Mucosa of descending colon (tissue), 3 donors: ENCODE measurements around the gene TGM4. TPM values are rescaled to one million over a fixed set of nuclear protein-coding genes. Genes with fewer than 3 reads are reported as not detected.

Experiments
- ATAC-seq: fragments of 200-7000 bp; cut with Tn5 transposase; one replicate; pipeline ENCODE4 v1.9.1; 2020; ENCODE audit warnings: mild to moderate bottlenecking, moderate library complexity
- DNase-seq, 3 donors: peaks; one replicate each; pipeline ENCODE4 v3.0.0-alpha.2; 2020
- H3K36me3 ChIP-seq: fragments of 200-600 bp; one replicate; pipeline ENCODE4 v1.8.0; 2021; ENCODE audit warnings: low read depth, mild to moderate bottlenecking
- H3K4me1 ChIP-seq: fragments of 200-600 bp; one replicate; pipeline ENCODE4 v1.8.0; 2021; ENCODE audit warnings: low read depth, mild to moderate bottlenecking
- H3K4me3 ChIP-seq: fragments of 200-600 bp; one replicate; pipeline ENCODE4 v1.8.0; 2021; ENCODE audit warnings: mild to moderate bottlenecking
- H3K9me3 ChIP-seq: fragments of 200-600 bp; one replicate; pipeline ENCODE4 v1.8.0; 2021; ENCODE audit warnings: mild to moderate bottlenecking
- CTCF ChIP-seq: fragments of 200-600 bp; IDR thresholded peaks from one replicate; pipeline ENCODE4 v1.8.0; 2022; ENCODE audit warnings: antibody characterized with exemption, mild to moderate bottlenecking
- intact Hi-C, 2 donors: fragments of 100-400 bp; cut with DNase I in 1 of 2; cut with micrococcal nuclease in 1 of 2; formaldehyde crosslinking; loops; one replicate each; pipeline versions ENCODE4 v1.11.0 to v1.11.1; 2022; cut with DNase I, micrococcal nuclease
- total RNA-seq, 3 donors: library from RNA; stranded (reverse); fragmentation: NEBNext Ultra II Directional in 2 of 3; extraction: Animal tissue kit (Norgen Biotek cat#: 25700) in 2 of 3; gene quantifications; one replicate each; pipeline versions ENCODE4 v1.2.1 to v1.2.4, GENCODE V29; 2021 to 2023
- donor health status: DM: no; HTN: no; CAD: no; lungs with moderate emphysema.
- donor health status: DM: no; HTN: no; CAD: no.
- donor health status: DM: no; HTN: yes; CAD: no.

Gene TGM4
- total RNA-seq, 3 donors from 2014 or later = not detected

GRCh38 chr3:44918581-44918980 is 44.2 kb downstream of the TGM4 start:
- no peak for ATAC-seq

GRCh38 chr3:44920081-44920480 is 45.7 kb downstream of the TGM4 start:
- no peaks in the 10 kb centered on the region for H3K36me3 ChIP-seq
- H3K4me1 ChIP-seq = no peaks in the 10 kb centered on the region
- no peak overlapping the region for H3K4me3 ChIP-seq
- no peaks in the 10 kb centered on the region for H3K9me3 ChIP-seq
- no peak for ATAC-seq
- no peak for TF ChIP-seq CTCF
- intact Hi-C loops = no loop called here
- DNase-seq = no peak

More at GRCh38 chr3:44918581-44918980, 44.2 kb downstream of the TGM4 start:
- Histone ChIP-seq H3K9me3 (no peaks in the 10 kb centered on the region), H3K4me3 (no peak overlapping the region), H3K36me3 (no peaks in the 10 kb centered on the region), H3K4me1 (no peaks in the 10 kb centered on the region)
- intact Hi-C loops = loop anchor here in 1 of 2 donors (10.0 kb wide), 1 partner anchor 384 kb away; no protein-coding TSS in a partner anchor
- no peak for TF ChIP-seq CTCF
- no peak for DNase-seq

- intact Hi-C loops = no loop called here
- H3K4me1 ChIP-seq = no peaks in the 10 kb centered on the region
- DNase-seq = no peak
- no peak for TF ChIP-seq CTCF
- no peaks in the 10 kb centered on the region for H3K36me3 ChIP-seq
- no peak for ATAC-seq
- H3K9me3 ChIP-seq = no peaks in the 10 kb centered on the region
- no peak overlapping the region for H3K4me3 ChIP-seq
Observed at GRCh38 chr3:44923632-44924456, 49.4 kb downstream of the TGM4 start.

GRCh38 chr3:44924457-44925084 is 50.2 kb downstream of the TGM4 start:
- intact Hi-C loops = no loop called here
- Histone ChIP-seq H3K4me3 (no peak overlapping the region), H3K4me1 (no peaks in the 10 kb centered on the region), H3K36me3 (peaks cover 4% of the 10 kb centered on the region), H3K9me3 (no peaks in the 10 kb centered on the region)
- no peak for ATAC-seq
- no peak for TF ChIP-seq CTCF
- no peak for DNase-seq

- peaks cover 4% of the 10 kb centered on the region for H3K36me3 ChIP-seq
- DNase-seq (no peak), ATAC-seq (no peak)
- H3K4me3 ChIP-seq = no peak overlapping the region
- no peaks in the 10 kb centered on the region for H3K9me3 ChIP-seq
- TF ChIP-seq CTCF = no peak
- H3K4me1 ChIP-seq = no peaks in the 10 kb centered on the region
- intact Hi-C loops = no loop called here
Observed at GRCh38 chr3:44926172-44926571, 51.8 kb downstream of the TGM4 start.
